ENCODE data around the gene STK4. TPM values are rescaled to one million over a fixed set of nuclear protein-coding genes. Genes with fewer than 3 reads are reported as not detected.

STK4 gene
- total RNA-seq, 4 donors from 2014 or later: 25.4 to 63.9 (median 33.5) TPM

DNA sequence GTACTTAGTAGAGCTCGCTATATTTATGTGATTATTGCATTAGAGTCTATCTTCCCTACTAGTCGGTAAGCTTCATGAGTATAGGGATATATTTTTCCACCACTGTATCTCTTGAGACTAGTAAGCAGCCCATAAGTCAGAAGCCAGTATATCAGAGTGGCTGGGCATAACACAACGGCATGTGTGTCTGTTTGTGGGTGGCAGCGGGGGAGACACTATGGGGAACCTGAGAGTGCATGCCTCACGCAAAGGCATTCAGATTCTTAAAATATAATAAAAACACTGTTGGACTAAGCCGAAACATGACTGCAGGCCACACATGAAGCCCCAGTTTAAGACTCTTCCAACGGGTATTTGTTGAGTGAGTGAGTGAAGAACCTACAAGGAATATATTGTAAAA, 126.6 kb downstream of the STK4 start:
- peaks cover 16% of the 10 kb centered on the region for H3K27me3 ChIP-seq
- no peaks in the 10 kb centered on the region for H3K36me3 ChIP-seq
- H3K4me3 ChIP-seq: no peak overlapping the region
- no peak for DNase-seq (ENCODE audit: low spot score in 2 of 2)
- no peak for TF ChIP-seq EP300 (IDR thresholded peaks at IDR 0.05)
- WGBS: 90% methylated on average over 7 of the region's 7 CpGs
- H3K9me3 ChIP-seq: no peaks in the 10 kb centered on the region
- no peak overlapping the region for H3K27ac ChIP-seq
- peaks cover 8% of the 10 kb centered on the region for H3K4me1 ChIP-seq

DNA sequence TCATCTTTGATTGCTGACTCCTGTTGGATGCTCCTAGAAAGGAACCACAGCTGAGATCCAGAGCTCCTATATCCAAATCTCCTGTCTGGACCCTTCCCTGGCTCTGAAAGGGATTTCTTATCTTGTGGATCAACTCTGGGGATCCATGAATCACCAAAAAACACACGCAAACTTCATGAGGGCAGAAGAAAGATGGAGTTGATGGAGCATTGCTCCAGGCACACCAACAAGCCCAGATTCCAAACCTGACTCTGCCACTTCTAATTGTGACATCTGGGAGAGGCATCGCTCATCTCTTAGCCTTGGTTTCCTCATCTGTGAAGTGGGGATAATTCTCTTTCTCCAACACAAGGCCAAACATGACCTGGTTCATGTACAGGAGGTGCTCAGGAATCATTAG, 127.9 kb downstream of the STK4 start:
- no peak for DNase-seq (ENCODE audit: low spot score in 2 of 2)
- Histone ChIP-seq H3K27ac (no peak overlapping the region), H3K4me1 (peaks cover 18% of the 10 kb centered on the region), H3K9me3 (no peaks in the 10 kb centered on the region), H3K27me3 (peaks cover 25% of the 10 kb centered on the region), H3K36me3 (no peaks in the 10 kb centered on the region), H3K4me3 (no peak overlapping the region)
- 85% methylated on average over 2 of the region's 2 CpGs for WGBS
- TF ChIP-seq, protein P1, sequence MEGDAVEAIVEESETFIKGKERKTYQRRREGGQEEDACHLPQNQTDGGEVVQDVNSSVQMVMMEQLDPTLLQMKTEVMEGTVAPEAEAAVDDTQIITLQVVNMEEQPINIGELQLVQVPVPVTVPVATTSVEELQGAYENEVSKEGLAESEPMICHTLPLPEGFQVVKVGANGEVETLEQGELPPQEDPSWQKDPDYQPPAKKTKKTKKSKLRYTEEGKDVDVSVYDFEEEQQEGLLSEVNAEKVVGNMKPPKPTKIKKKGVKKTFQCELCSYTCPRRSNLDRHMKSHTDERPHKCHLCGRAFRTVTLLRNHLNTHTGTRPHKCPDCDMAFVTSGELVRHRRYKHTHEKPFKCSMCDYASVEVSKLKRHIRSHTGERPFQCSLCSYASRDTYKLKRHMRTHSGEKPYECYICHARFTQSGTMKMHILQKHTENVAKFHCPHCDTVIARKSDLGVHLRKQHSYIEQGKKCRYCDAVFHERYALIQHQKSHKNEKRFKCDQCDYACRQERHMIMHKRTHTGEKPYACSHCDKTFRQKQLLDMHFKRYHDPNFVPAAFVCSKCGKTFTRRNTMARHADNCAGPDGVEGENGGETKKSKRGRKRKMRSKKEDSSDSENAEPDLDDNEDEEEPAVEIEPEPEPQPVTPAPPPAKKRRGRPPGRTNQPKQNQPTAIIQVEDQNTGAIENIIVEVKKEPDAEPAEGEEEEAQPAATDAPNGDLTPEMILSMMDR (IDR thresholded peaks at IDR 0.05): no peak
- TF ChIP-seq EP300 (IDR thresholded peaks at IDR 0.05) (no peak), POLR2A (IDR thresholded peaks at IDR 0.05) (no peak), POLR2AphosphoS5 (IDR thresholded peaks at IDR 0.05) (no peak)

DNA sequence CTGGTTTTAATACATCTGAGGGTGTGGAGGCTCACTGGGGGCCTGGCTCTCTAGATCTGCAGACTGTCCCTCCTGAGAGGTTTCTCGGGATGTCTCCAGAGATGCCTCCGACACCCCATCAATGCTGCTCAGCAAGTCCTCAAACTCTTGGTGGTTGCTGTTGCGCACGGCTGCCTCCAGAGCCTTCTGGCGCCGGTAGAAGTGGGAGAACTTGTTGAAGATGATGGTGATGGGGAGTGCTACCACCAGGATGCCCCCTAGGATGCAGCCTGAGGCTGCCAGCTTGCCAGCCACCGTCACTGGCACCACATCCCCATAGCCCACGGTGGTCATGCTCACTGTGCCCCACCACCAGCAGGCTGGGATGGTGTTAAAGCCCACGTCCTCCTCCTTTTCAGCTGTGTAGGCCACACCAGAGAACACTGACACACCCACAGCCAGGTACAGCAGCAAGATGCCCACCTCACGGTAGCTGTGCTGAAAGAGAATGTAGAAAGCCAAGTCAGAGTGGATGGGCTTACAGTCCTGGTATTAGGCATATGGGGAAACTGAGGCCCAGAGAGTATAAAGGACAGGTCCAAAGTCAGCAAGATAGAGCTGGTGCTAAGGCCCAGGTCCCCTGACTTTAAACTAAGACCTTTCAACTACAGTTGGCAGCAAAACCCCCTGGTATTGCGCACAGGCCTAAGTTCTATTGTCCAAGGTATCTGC, 128.7 kb downstream of the STK4 start:
- no peaks in the 10 kb centered on the region for H3K36me3 ChIP-seq
- TF ChIP-seq, protein P1 (IDR thresholded peaks at IDR 0.05): no peak
- TF ChIP-seq POLR2AphosphoS5 (IDR thresholded peaks at IDR 0.05): no peak
- no peak for TF ChIP-seq POLR2A (IDR thresholded peaks at IDR 0.05)
- no peak for TF ChIP-seq EP300 (IDR thresholded peaks at IDR 0.05)
- 95% methylated on average over 7 of the region's 11 CpGs for WGBS
- peaks cover 22% of the 10 kb centered on the region for H3K4me1 ChIP-seq
- DNase-seq (ENCODE audit: low spot score in 2 of 2): no peak
- no peak overlapping the region for H3K27ac ChIP-seq
- H3K9me3 ChIP-seq: no peaks in the 10 kb centered on the region
- H3K27me3 ChIP-seq: peaks cover 32% of the 10 kb centered on the region
- no peak overlapping the region for H3K4me3 ChIP-seq

DNA sequence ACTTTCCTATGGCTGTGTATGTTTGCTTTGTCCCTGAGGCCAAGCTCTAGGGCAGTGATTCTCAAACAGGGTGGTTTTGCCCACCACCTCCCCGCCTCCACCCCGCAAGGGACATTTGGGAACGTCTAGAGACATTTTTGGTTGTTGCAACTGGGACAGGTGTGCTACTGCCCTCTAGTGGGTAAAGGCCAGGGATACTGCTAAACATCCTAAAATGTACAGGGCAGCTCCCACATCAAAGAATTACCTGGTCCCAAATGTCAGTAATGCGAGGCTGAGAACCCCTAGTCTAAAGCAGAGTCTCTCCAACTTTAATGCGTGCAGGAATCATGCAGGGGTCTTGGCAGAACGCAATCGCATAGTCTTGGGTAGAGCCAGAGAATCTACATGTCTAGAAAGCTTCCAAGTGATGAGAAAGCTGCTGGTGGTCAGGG, 129.5 kb downstream of the STK4 start:
- Histone ChIP-seq H3K36me3 (no peaks in the 10 kb centered on the region), H3K9me3 (no peaks in the 10 kb centered on the region), H3K27ac (no peak overlapping the region), H3K27me3 (peaks cover 32% of the 10 kb centered on the region), H3K4me1 (peaks cover 24% of the 10 kb centered on the region), H3K4me3 (no peak overlapping the region)
- no peak for TF ChIP-seq POLR2A (IDR thresholded peaks at IDR 0.05)
- TF ChIP-seq EP300 (IDR thresholded peaks at IDR 0.05): no peak
- TF ChIP-seq, protein P1 (IDR thresholded peaks at IDR 0.05): peak; percentile 25 to 74
- no peak for TF ChIP-seq POLR2AphosphoS5 (IDR thresholded peaks at IDR 0.05)
- WGBS: 10% methylated on average over 6 of the region's 7 CpGs
- peak in 1 of 2 donors; percentile 58 for DNase-seq (ENCODE audit: low spot score in 2 of 2)

DNA sequence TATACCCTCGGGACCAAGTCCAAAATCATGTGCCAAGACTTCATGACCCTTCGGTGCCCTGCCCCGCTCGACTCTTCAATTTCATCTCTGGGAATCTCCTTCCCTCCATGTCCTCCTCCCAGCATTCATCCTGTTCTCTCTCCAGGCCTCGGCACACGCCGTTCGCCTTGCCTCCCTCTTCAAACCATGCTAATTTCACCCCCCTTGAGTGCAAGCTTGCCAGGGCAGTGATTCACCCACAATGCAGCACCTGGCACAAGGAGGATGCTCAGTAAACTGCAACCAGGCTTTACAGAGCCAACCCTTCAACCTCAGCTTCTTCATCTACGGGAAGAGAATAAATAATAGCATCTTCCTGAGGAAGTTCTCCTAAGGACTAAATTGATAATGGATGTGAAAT, 130.5 kb downstream of the STK4 start:
- no peak for DNase-seq (ENCODE audit: low spot score in 2 of 2)
- WGBS: 41% methylated on average over 9 of the region's 9 CpGs
- H3K36me3 ChIP-seq: no peaks in the 10 kb centered on the region
- no peaks in the 10 kb centered on the region for H3K9me3 ChIP-seq
- H3K4me3 ChIP-seq: no peak overlapping the region
- H3K27ac ChIP-seq: no peak overlapping the region
- peaks cover 32% of the 10 kb centered on the region for H3K27me3 ChIP-seq
- H3K4me1 ChIP-seq: peaks cover 30% of the 10 kb centered on the region
- TF ChIP-seq POLR2AphosphoS5 (IDR thresholded peaks at IDR 0.05) (no peak), EP300 (IDR thresholded peaks at IDR 0.05) (no peak), POLR2A (IDR thresholded peaks at IDR 0.05) (no peak)
- TF ChIP-seq, protein P1 (IDR thresholded peaks at IDR 0.05): no peak

Measured in suprapubic skin (tissue), 4 donors.